ENCODE results near the gene JOSD1.

JOSD1 gene

GRCh38 chr22:38733329-38733723 lies 32.6 kb upstream of the JOSD1 start:
- peak; percentile 23 for DNase-seq (ENCODE audit: low read depth)
- no peak overlapping the region for H3K4me3 ChIP-seq (replicated peaks; ENCODE audit: low read depth, low read length)
- TF ChIP-seq CTCF (IDR thresholded peaks at IDR 0.05; ENCODE audit: low read length, missing control alignments): peak; percentile 75

GRCh38 chr22:38732251-38732815 lies 31.6 kb upstream of the JOSD1 start:
- H3K4me3 ChIP-seq (replicated peaks; ENCODE audit: low read depth, low read length): no peak overlapping the region
- no peak for TF ChIP-seq CTCF (IDR thresholded peaks at IDR 0.05; ENCODE audit: low read length, missing control alignments)
- no peak for DNase-seq (ENCODE audit: low read depth)

GRCh38 chr22:38731703-38732161 lies 31.0 kb upstream of the JOSD1 start:
- no peak overlapping the region for H3K4me3 ChIP-seq (replicated peaks; ENCODE audit: low read depth, low read length)
- no peak for TF ChIP-seq CTCF (IDR thresholded peaks at IDR 0.05; ENCODE audit: low read length, missing control alignments)
- DNase-seq (ENCODE audit: low read depth): no peak

- DNase-seq (ENCODE audit: low read depth): no peak
- TF ChIP-seq CTCF (IDR thresholded peaks at IDR 0.05; ENCODE audit: low read length, missing control alignments): no peak
These were observed 29.7 kb upstream of the JOSD1 start for GRCh38 chr22:38730411-38730871.

GRCh38 chr22:38729946-38730345 lies 29.2 kb upstream of the JOSD1 start:
- no peak for TF ChIP-seq CTCF (IDR thresholded peaks at IDR 0.05; ENCODE audit: low read length, missing control alignments)
- H3K4me3 ChIP-seq (replicated peaks; ENCODE audit: low read depth, low read length): no peak overlapping the region
- DNase-seq (ENCODE audit: low read depth): no peak

More at GRCh38 chr22:38730411-38730871, 29.7 kb upstream of the JOSD1 start:
- no peak overlapping the region for H3K4me3 ChIP-seq (replicated peaks; ENCODE audit: low read depth, low read length)

- no peak for TF ChIP-seq CTCF (IDR thresholded peaks at IDR 0.05; ENCODE audit: low read length, missing control alignments)
- DNase-seq (ENCODE audit: low read depth): no peak
- no peak overlapping the region for H3K4me3 ChIP-seq (replicated peaks; ENCODE audit: low read depth, low read length)
These were observed 28.4 kb upstream of the JOSD1 start for GRCh38 chr22:38728871-38729796.

Measured in fibroblast of pulmonary artery (primary cell).